Left lobe of liver (tissue), 2 donors: ENCODE measurements around the gene RAD50. TPM values are rescaled to one million over a fixed set of nuclear protein-coding genes. Genes with fewer than 3 reads are reported as not detected.
"Not testable (repeated sequence)": the region's sequence is repeated elsewhere in the genome, so short reads cannot be mapped to it uniquely, and the experiment has no call there.

Experiments
- ATAC-seq: fragments of 200-7000 bp; cut with Tn5 transposase; one replicate; pipeline ENCODE4 v1.9.1; 2020; ENCODE audit warnings: mild to moderate bottlenecking, moderate library complexity
- DNase-seq: peaks from one replicate; pipeline ENCODE4 v3.0.0-alpha.2; 2020; ENCODE audit warnings: low spot score
- total RNA-seq: library from RNA; stranded (reverse); gene quantifications from one replicate; pipeline ENCODE4 v1.2.1, GENCODE V29; 2021
- donor health status: DM: no; HTN: no; CAD: no; lungs with moderate emphysema.
- donor health status: DM: no; HTN: yes; CAD: no.

The RAD50 gene
- total RNA-seq, 1 donor from 2014 or later = 14.5 TPM

GRCh38 chr5:132556153-132556762 lies 519 bp upstream of the RAD50 start:
- no peak for DNase-seq
- ATAC-seq = no peak

GRCh38 chr5:132557478-132558172 lies 848 bp downstream of the RAD50 start:
- DNase-seq (peak; percentile 65), ATAC-seq (peak; percentile 70)

DNA sequence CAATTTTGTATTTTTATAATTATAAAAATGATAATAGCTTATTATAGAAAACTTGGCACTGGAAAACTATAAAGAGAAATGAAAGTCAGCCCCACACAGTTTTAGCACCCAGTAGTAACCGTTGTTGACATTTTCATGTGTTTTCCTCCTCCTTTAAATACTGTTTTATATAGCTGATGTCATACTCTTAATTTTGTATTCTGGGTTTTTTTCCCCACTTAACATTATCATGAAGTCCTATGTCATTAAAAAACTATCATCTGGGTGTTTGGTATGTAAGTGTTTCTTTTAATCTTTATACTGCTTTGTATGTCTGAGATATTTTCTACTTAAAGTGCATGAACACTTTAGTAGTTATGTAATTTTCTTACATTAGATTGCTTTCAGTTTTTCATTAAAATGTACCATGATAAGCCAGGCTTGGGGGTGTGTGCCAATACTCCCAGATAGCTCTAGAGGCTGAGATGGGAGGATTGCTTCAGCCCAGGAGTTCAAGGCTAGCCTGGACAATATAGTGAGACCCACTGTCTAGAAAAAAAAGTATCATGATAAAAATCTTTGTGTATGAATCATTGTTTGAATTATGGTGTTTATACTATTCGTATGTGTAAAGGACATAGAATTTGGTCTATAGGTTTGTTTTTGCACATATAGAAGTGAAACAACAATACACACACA lies 2.7 kb downstream of the RAD50 start:
- no peak for ATAC-seq
- no peak for DNase-seq

GRCh38 chr5:132561601-132562000 lies 4.8 kb downstream of the RAD50 start:
- no peak for DNase-seq
- no peak for ATAC-seq

DNA sequence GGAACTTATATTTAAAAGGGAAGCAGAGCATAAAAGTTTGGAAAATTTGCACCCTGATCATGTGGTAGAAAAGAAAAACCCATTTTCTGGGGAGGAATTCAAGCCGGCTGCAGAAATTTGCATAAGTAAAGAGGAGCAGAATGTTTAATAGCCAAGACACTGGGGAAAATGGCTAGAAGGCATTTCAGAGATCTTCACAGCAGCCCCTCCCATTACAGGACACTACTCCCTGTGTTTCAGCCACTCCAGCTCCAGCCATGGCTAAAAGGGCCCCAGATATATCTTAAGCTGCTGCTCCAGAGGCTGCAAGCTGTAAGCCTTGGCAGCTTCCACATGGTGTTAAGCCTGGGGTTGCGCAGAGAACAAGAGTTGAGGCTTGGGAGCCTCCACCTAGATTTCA lies 7.8 kb downstream of the RAD50 start:
- not testable (repeated sequence) for DNase-seq, ATAC-seq

DNA sequence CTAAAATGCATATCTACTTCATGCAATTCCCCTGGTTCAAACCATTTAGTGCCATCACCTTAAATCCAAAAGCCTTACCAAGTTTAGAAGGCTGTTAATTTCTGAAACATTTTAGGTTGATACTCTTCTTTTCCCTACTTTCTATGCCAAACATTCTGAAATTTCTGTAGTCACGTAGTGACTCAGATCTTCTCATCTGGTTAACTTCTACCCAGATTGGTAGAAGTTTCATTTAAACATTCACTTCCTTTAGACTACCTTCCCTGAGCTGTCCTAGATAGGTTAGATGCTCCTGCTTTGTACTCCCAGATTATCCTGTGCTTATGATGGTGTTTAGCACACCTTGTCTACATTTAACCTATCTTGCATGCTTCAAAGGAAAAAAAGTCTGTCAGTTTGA lies 9.9 kb downstream of the RAD50 start:
- no peak for DNase-seq
- ATAC-seq = no peak

GRCh38 chr5:132576123-132576522 lies 19.3 kb downstream of the RAD50 start:
- DNase-seq (no peak), ATAC-seq (no peak)

DNA sequence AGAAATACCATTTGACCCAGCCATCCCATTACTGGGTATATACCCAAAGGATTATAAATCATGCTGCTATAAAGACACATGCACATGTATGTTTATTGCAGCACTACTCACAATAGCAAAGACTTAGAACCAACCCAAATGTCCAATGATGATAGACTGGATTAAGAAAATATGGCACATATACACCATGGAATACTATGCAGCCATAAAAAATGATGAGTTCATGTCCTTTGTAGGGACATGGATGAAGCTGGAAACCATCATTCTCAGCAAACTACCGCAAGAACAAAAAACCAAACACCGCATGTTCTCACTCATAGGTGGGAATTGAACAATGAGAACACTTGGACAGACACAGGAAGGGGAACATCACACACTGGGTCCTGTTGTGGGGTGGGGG lies 27.8 kb downstream of the RAD50 start:
- not testable (repeated sequence) for ATAC-seq, DNase-seq

GRCh38 chr5:132586063-132586462 lies 29.3 kb downstream of the RAD50 start:
- no peak for DNase-seq
- ATAC-seq = no peak

- ATAC-seq = no peak
- DNase-seq = no peak
Measured at GRCh38 chr5:132589467-132589866, 32.7 kb downstream of the RAD50 start.

DNA sequence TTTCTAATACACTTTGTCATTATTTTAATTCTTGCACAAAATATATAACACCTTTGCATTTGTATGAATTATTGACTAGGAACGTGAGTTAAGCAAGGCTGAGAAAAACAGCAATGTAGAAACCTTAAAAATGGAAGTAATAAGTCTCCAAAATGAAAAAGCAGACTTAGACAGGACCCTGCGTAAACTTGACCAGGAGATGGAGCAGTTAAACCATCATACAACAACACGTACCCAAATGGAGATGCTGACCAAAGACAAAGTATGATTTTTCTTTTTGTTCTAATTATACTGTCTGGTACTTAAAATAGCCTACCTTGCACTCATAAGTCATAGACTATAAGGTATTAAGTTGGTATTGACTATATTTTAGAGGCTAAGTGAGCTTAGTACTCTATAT lies 34.4 kb downstream of the RAD50 start:
- DNase-seq = no peak
- no peak for ATAC-seq

- DNase-seq (no peak), ATAC-seq (no peak)
Measured at GRCh38 chr5:132592521-132592920, 35.7 kb downstream of the RAD50 start.

DNA sequence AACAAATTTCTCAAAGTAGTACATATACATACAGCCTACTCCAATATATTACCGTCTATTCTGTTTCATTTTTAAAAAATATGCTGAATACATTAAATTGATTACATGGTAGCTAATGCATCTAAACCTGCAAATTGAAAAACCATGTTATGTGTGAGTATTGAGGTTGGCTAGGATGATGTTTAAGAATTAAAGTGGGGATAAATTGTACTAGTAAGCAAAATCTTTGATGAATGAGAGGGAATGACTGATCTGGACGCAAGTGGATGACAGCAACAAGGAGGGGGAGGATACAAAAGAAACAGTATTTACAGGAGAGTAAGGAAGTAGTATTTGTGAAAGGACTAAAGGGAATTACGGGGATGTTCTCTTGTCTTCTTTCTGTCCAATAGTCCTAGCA lies 37.4 kb downstream of the RAD50 start:
- ATAC-seq (no peak), DNase-seq (no peak)

DNA sequence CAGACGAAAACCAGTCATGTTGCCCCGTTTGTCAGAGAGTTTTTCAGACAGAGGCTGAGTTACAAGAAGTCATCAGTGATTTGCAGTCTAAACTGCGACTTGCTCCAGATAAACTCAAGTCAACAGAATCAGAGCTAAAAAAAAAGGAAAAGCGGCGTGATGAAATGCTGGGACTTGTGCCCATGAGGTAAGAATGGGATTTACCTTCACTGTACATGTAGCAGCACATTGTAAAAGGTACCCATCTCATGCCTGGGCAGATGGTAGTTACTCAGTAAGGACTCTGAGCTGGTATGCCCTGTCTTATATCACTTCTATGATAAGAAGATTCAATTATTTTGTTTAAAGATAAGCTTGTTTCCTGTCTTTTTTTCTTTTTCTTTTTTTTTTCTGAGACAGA lies 38.8 kb downstream of the RAD50 start:
- no peak for ATAC-seq
- no peak for DNase-seq

- DNase-seq = no peak
- ATAC-seq = no peak
Measured at GRCh38 chr5:132601071-132601728, 44.4 kb downstream of the RAD50 start.

GRCh38 chr5:132607095-132607494 lies 50.3 kb downstream of the RAD50 start:
- no peak for ATAC-seq
- no peak for DNase-seq

GRCh38 chr5:132608107-132608506 lies 51.3 kb downstream of the RAD50 start:
- ATAC-seq (no peak), DNase-seq (no peak)

- ATAC-seq (no peak), DNase-seq (no peak)
Measured at GRCh38 chr5:132611965-132612364, 55.2 kb downstream of the RAD50 start.

GRCh38 chr5:132612846-132613245 lies 56.1 kb downstream of the RAD50 start:
- peak; percentile 23 for ATAC-seq
- no peak for DNase-seq

DNA sequence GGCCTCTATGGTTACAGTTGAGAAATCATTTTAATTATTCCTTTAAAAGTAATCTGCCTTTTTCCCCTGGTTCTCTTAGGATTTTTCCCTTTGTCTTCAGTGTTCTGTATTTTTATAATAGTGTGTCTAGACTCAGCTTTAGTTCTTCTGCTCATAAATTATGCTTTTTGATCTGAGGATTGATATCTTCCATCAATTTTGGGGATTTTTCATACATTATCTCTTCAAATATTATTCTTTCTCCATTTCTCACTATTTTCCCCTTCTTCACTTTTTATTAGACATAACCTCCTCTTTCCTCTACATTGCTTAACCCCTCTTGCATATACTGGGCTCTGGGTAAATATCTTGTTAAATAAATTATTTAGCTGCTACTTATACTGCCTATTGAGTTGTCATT lies 64.9 kb downstream of the RAD50 start:
- no peak for DNase-seq

DNA sequence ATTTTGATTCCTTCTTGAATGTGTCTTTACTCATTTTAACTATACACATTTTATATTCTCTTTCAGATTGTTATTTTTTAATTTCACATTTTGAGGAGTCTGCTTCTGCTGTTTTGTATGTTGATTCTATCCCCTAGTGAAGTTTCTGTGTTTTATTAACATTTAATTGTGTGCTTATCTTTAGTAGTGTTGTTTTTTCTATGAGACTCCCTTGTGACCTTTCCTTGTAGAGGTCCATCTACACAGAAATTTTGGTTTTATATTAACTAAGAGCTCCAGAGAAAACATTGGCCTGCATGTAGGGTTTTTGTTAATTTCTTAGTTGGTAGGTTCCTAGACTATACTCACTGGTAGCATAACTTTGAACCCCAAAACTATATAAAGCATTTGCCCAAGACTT lies 65.8 kb downstream of the RAD50 start:
- DNase-seq (no peak), ATAC-seq (peak; percentile 86)

More for the DNA sequence above, 64.9 kb downstream of the RAD50 start:
- ATAC-seq = no peak

DNA sequence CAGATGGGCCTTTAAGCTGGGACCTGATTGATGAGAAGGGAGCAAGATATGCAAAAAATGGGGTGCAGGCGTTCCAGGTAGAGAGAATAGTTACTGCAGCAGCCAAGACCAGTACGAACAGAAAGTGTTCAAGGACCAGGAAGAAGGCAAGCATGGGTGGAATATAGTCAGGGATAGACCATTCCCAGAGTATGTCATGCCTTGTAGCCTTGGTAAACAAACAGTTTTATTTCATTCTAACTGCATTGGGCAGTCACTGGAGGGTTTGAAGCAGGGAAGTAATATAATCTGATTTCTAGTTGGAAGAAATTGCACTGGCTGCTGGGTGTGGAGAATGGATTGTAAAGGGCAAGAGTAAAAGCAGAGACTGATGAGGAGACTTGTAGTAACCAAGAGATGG lies 70.7 kb downstream of the RAD50 start:
- ATAC-seq (no peak), DNase-seq (no peak)
